ENCODE data around the gene HBP1. TPM values are rescaled to one million over a fixed set of nuclear protein-coding genes. Genes with fewer than 3 reads are reported as not detected.
"Not testable (repeated sequence)": the region's sequence is repeated elsewhere in the genome, so short reads cannot be mapped to it uniquely, and the experiment has no call there.

Gene HBP1
- total RNA-seq, 4 donors from 2014 or later = 92.2 to 153 (median 114) TPM

- ATAC-seq (ENCODE audit: low FRiP score) (no peak), DNase-seq (ENCODE audit: low spot score) (no peak)
- no peak for TF ChIP-seq CTCF (IDR thresholded peaks at IDR 0.05)
These were observed 68.1 kb downstream of the HBP1 start for GRCh38 chr7:107236862-107237261.

GRCh38 chr7:107237451-107237850 is 68.6 kb downstream of the HBP1 start:
- TF ChIP-seq CTCF (IDR thresholded peaks at IDR 0.05) = no peak
- DNase-seq (ENCODE audit: low spot score) = no peak
- no peak for ATAC-seq (ENCODE audit: low FRiP score)

- ATAC-seq (ENCODE audit: low FRiP score) = no peak
- DNase-seq (ENCODE audit: low spot score) = no peak
- no peak for TF ChIP-seq CTCF (IDR thresholded peaks at IDR 0.05)
These were observed 73.5 kb downstream of the HBP1 start for GRCh38 chr7:107242267-107242666.

GRCh38 chr7:107244613-107245012 is 75.8 kb downstream of the HBP1 start:
- ATAC-seq (ENCODE audit: low FRiP score) (no peak), DNase-seq (ENCODE audit: low spot score) (no peak)
- no peak for TF ChIP-seq CTCF (IDR thresholded peaks at IDR 0.05)

GRCh38 chr7:107246836-107247235 is 78.0 kb downstream of the HBP1 start:
- DNase-seq (ENCODE audit: low spot score); ATAC-seq (ENCODE audit: low FRiP score): not testable (repeated sequence)

- no peak for TF ChIP-seq CTCF (IDR thresholded peaks at IDR 0.05)
- DNase-seq (ENCODE audit: low spot score) = no peak
- ATAC-seq (ENCODE audit: low FRiP score) = no peak
These were observed 79.9 kb downstream of the HBP1 start for GRCh38 chr7:107248551-107249316.

GRCh38 chr7:107251963-107252362 is 83.2 kb downstream of the HBP1 start:
- no peak for ATAC-seq (ENCODE audit: low FRiP score)
- no peak for TF ChIP-seq CTCF (IDR thresholded peaks at IDR 0.05)
- DNase-seq (ENCODE audit: low spot score) = no peak

Other genes starting within 250 kb of the HBP1 start
- 100 to 1,000 TPM in 3 of 4 donors, 10 to 100 TPM in 1; 97.3 to 411 (median 236) TPM for gene PRKAR2B, start 124.3 kb upstream of the HBP1 start, total RNA-seq

Data from omental fat pad (tissue), 4 donors.